ENCODE measurements around the gene GBX1. TPM values are rescaled to one million over a fixed set of nuclear protein-coding genes. Genes with fewer than 3 reads are reported as not detected.

The GBX1 gene
- total and polyA plus RNA-seq, 2 donors = not detected

DNA sequence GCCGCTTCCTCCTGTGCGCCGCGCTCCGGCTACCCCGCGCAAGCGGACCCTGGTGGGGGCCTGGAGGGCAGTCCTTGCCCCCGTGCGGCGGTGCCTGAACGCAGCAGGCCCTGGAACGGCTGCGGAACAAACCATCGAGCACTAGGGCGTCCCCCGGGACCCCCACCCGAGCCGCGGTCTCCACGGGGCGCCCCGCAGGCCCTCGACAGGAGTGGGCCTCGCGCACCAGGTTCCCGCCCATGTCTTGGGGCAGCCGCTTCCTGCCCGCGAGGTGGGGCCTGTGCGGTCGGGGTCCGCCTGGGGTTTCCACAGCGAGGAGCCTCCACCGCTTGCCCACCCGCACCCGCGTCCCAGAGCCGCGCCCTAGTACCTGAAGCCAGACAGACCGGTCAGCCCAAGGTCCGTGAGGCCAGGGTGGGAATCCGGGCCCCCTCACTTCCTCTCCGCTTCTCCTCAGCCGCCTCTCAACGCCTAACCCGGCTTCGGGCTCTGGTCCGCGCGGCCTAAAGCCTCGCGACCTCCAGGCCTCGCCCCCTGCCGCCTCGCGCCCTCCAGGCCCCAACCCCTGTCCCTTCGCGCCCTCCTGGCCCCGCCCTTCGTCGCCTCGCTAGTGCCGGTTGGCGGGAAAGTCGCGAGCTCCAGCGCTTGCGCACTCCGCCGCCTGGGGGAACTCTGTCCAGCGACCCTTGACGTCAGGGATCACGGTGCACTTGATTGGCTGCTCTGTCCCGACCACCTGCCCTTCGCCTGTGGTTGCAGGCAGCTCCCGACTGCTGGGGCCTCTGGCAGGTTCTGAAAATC lies 7.0 kb upstream of the GBX1 start:
- DNase-seq (ENCODE audit: extremely low spot score) = no peak
- H3K27ac ChIP-seq (ENCODE audit: low read depth) = no peak overlapping the region
- no peak overlapping the region for H3K4me3 ChIP-seq (ENCODE audit: low read depth, low read length)
- WGBS = 59% methylated on average over 77 of the region's 77 CpGs
- no peaks in the 10 kb centered on the region for H3K36me3 ChIP-seq (ENCODE audit: insufficient read depth)
- H3K4me1 ChIP-seq (ENCODE audit: insufficient read depth) = no peaks in the 10 kb centered on the region

DNA sequence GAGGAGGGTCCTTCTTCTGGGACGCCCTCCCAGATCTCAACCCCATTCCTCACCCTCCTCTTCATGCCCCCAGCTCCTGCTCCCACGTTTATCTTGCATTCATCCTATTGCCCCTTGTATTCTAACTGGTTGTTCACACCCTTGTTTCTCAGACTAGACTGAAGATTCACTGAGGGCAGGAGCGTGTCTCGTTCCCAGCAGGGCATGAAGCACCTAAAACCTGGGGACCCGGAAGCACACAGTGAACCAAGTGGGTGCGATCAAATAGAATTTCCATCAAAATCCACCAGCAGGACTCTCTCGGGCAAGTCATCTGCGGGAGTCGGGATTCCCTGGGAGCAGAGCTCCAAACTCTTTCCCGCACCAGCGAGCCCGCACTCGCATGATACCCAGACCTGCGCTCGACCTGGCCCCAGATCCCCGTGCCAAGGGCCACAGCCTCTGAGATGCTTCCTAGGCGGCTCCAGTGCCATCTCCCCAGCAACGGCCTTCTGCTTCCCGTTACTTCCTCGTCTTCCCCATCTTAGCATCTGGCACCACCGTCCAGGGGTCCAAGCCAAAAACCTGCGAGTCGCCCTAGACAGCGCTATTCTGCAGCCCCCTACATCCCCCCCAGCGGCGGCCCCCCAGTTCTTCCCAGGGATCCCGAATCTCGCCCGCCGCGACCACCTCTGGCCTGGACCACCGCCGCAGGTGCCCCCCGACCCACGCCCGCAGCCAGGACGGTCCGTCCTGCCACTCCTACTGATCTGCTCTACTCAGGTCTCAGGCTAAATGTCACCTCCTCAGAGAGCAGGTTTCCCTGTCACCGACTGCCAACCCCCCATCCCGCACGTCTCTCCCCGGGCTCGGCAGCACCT lies 6.1 kb upstream of the GBX1 start:
- Histone ChIP-seq H3K4me1 (ENCODE audit: insufficient read depth) (no peaks in the 10 kb centered on the region), H3K36me3 (ENCODE audit: insufficient read depth) (no peaks in the 10 kb centered on the region), H3K27ac (ENCODE audit: low read depth) (no peak overlapping the region), H3K4me3 (ENCODE audit: low read depth, low read length) (no peak overlapping the region)
- WGBS = 88% methylated on average over 43 of the region's 43 CpGs
- DNase-seq (ENCODE audit: extremely low spot score) = no peak

GRCh38 chr7:151172273-151173141 lies 5.0 kb upstream of the GBX1 start:
- Histone ChIP-seq H3K4me3 (ENCODE audit: low read depth, low read length) (no peak overlapping the region), H3K36me3 (ENCODE audit: insufficient read depth) (no peaks in the 10 kb centered on the region), H3K4me1 (ENCODE audit: insufficient read depth) (no peaks in the 10 kb centered on the region), H3K27ac (ENCODE audit: low read depth) (no peak overlapping the region)
- DNase-seq (ENCODE audit: extremely low spot score) = no peak
- WGBS = 22% methylated on average over 42 of the region's 42 CpGs

DNA sequence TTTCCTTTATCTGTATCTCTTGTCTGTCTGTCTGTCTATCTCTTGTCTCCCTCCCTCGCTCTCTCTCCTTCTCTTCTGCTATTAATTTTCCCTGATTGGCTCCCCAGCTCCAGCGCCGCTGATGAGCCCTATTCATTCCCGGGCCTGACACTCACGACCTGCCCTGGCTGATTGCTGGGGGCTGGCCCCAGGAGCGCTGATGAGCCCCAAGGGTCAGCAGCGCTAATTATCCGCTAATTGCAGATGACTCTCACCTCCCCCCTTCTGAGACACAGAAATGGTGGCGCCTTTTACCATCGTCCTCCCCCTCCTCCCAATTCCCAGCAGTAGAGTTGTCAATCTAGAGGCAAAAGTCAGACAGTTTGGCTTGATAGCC lies 1.3 kb upstream of the GBX1 start:
- H3K4me1 ChIP-seq (ENCODE audit: insufficient read depth) = no peaks in the 10 kb centered on the region
- H3K4me3 ChIP-seq (ENCODE audit: low read depth, low read length) = no peak overlapping the region
- WGBS = 27% methylated on average over 10 of the region's 10 CpGs
- DNase-seq (ENCODE audit: extremely low spot score) = no peak
- H3K27ac ChIP-seq (ENCODE audit: low read depth) = no peak overlapping the region
- H3K36me3 ChIP-seq (ENCODE audit: insufficient read depth) = no peaks in the 10 kb centered on the region

DNA sequence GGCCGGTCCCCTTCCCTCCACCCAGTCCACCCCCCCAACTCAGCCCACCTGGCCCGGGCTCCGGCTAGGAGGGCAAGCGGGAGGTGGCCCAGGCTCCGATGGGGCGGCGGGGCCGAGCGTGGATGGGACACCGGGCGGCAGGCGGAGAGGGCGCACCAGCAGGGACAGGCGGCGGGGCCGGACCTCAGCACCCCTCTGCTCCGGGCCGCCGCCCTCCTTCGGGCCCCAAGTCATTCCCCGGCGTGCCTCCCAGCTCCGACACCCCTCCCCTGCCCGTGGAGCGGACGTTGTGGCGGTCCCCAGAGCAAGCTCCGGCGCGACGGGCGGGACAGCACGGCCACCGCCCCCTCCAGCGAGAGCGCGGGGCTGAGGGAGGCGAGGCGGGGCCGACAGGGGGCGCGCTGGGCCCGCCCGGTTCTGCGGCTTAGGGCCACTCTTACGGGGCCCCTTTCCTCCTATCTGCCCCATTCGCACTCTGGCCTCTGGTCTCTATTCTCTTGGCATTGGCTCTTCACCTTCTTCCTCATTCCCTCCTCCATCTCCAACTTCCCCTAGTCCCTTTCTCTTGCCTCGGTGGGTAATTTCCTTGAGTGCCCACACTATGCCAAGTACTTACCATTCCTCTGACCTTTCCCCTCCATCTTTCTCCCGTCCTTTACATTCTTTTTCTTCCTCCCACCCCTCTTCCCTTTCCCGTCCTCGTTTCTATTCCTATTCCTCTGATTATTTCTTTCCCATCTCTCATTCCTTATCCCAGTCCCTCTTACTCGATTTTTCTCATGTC lies 701 bp upstream of the GBX1 start:
- H3K36me3 ChIP-seq (ENCODE audit: insufficient read depth) = no peaks in the 10 kb centered on the region
- H3K4me1 ChIP-seq (ENCODE audit: insufficient read depth) = no peaks in the 10 kb centered on the region
- 3% methylated on average over 52 of the region's 52 CpGs for WGBS
- H3K4me3 ChIP-seq (ENCODE audit: low read depth, low read length) = peak overlapping the region; percentile 53
- no peak overlapping the region for H3K27ac ChIP-seq (ENCODE audit: low read depth)
- no peak for DNase-seq (ENCODE audit: extremely low spot score)

GRCh38 chr7:151166629-151167196 lies 781 bp downstream of the GBX1 start:
- no peak for DNase-seq (ENCODE audit: extremely low spot score)
- Histone ChIP-seq H3K4me1 (ENCODE audit: insufficient read depth) (no peaks in the 10 kb centered on the region), H3K36me3 (ENCODE audit: insufficient read depth) (no peaks in the 10 kb centered on the region), H3K27ac (ENCODE audit: low read depth) (no peak overlapping the region), H3K4me3 (ENCODE audit: low read depth, low read length) (peak overlapping the region; percentile 53)
- WGBS = 11% methylated on average over 31 of the region's 31 CpGs

DNA sequence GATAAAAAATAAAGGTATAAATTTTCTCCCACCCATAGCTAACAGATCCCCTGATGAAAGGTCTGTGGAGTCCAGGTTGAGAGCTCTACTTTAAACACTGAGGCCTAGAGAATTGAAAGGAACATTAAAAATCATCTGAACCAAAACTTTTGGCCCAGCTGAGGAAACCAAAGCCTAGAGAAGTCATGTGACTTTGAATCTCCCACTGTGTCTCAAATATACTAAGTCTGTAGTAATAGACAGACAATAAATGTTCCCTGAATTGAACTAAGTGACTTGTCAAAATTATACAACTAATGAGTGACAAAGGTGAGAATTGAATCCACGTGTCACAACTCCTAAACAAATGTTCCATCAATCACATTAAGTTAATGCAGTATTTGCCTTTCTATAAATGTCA lies 5.7 kb downstream of the GBX1 start:
- H3K27ac ChIP-seq (ENCODE audit: low read depth) = no peak overlapping the region
- H3K4me1 ChIP-seq (ENCODE audit: insufficient read depth) = no peaks in the 10 kb centered on the region
- DNase-seq (ENCODE audit: extremely low spot score) = no peak
- 81% methylated on average over 1 of the region's 1 CpG for WGBS
- no peak overlapping the region for H3K4me3 ChIP-seq (ENCODE audit: low read depth, low read length)
- H3K36me3 ChIP-seq (ENCODE audit: insufficient read depth) = no peaks in the 10 kb centered on the region

DNA sequence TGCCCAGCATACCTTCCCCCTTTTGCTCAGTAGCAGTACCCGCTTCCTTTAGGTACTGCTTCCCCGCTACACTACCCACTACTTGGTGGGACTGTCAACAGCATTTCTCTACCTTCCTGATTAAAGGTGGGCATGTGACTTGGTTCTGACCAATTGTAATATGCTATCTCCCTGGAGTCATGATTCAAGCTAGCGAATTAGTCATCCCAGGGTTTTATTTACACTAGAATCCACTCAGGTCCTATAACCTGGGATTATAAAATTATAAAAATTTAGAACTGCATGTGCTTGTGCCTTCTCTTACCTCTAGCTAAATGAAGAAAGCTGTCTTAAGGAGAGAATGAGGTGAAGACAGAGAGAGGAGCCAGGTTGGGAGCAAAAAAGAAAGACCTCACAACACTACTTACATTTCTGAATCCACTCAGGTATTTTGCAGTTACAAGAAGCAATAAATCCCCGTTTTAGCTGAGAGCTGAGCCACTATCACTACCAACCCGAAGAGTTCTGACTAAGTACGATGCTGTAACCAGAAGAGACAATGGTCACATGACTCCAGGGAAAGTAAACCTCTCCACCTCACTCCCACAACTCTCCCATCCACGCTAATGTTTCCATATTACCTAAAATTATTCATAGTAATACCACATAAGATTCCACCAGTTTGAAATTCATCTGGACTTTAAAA lies 9.7 kb downstream of the GBX1 start:
- 61% methylated on average over 7 of the region's 7 CpGs for WGBS
- Histone ChIP-seq H3K4me1 (ENCODE audit: insufficient read depth) (no peaks in the 10 kb centered on the region), H3K27ac (ENCODE audit: low read depth) (no peak overlapping the region), H3K36me3 (ENCODE audit: insufficient read depth) (no peaks in the 10 kb centered on the region), H3K4me3 (ENCODE audit: low read depth, low read length) (no peak overlapping the region)
- no peak for DNase-seq (ENCODE audit: extremely low spot score)

- H3K36me3 ChIP-seq (ENCODE audit: insufficient read depth) = no peaks in the 10 kb centered on the region
- no peak overlapping the region for H3K27ac ChIP-seq (ENCODE audit: low read depth)
- 32% methylated on average over 6 of the region's 6 CpGs for WGBS
- H3K4me1 ChIP-seq (ENCODE audit: insufficient read depth) = no peaks in the 10 kb centered on the region
- no peak overlapping the region for H3K4me3 ChIP-seq (ENCODE audit: low read depth, low read length)
- DNase-seq (ENCODE audit: extremely low spot score) = no peak
These were observed 14.6 kb downstream of the GBX1 start for GRCh38 chr7:151152643-151153513.

GRCh38 chr7:151150388-151150787 lies 17.1 kb downstream of the GBX1 start:
- 63% methylated on average over 3 of the region's 3 CpGs for WGBS
- H3K4me3 ChIP-seq (ENCODE audit: low read depth, low read length) = no peak overlapping the region
- no peaks in the 10 kb centered on the region for H3K36me3 ChIP-seq (ENCODE audit: insufficient read depth)
- no peak for DNase-seq (ENCODE audit: extremely low spot score)
- H3K4me1 ChIP-seq (ENCODE audit: insufficient read depth) = no peaks in the 10 kb centered on the region
- no peak overlapping the region for H3K27ac ChIP-seq (ENCODE audit: low read depth)

- WGBS = 58% methylated on average over 22 of the region's 22 CpGs
- Histone ChIP-seq H3K27ac (ENCODE audit: low read depth) (no peak overlapping the region), H3K36me3 (ENCODE audit: insufficient read depth) (no peaks in the 10 kb centered on the region), H3K4me1 (ENCODE audit: insufficient read depth) (no peaks in the 10 kb centered on the region), H3K4me3 (ENCODE audit: low read depth, low read length) (no peak overlapping the region)
- no peak for DNase-seq (ENCODE audit: extremely low spot score)
These were observed 18.9 kb downstream of the GBX1 start for GRCh38 chr7:151148319-151149259.

Measured in urinary bladder (tissue), 4 donors.